Measurements from ENCODE around the gene RFC1. TPM values are rescaled to one million over a fixed set of nuclear protein-coding genes. Genes with fewer than 3 reads are reported as not detected.
A peak's percentile ranks its signal among the peaks of the same experiment; 100 is the strongest.
"Not testable (repeated sequence)": the region's sequence is repeated elsewhere in the genome, so short reads cannot be mapped to it uniquely, and the experiment has no call there.

RFC1 gene
- total and polyA plus RNA-seq, 2 donors from 2014 or later, result 14.5 to 38.4 TPM

DNA sequence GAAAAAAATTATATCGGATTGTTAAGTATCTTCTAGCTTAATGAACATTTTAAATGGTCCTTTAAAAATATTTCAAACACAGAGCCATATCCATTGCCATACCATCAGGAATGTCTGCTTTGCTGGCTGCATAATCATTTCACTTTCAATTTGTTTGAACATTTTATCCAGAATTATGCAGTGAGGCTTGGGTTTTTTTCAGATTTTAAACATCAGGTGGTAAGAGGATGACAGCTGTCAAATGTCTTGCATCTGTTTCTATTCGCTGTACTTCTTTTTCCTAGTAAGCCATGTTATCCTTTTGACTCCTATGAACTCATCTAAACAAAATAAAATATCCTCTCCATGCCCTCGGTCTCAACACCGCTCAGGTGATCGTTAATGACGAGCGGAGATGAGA, 802 bp downstream of the RFC1 start:
- H3K27me3 ChIP-seq (ENCODE audit: control insufficient read depth, insufficient read depth, low read length), result no peaks in the 10 kb centered on the region
- H3K4me3 ChIP-seq (ENCODE audit: low read length in 3 of 3), result peak overlapping the region; percentile 77 to 90 (median 89)
- H3K27ac ChIP-seq (ENCODE audit: low read depth in 2 of 2, low read length in 2 of 2), result peak overlapping the region in 1 of 2 donors; percentile 27
- intact Hi-C loops (cut with DNase I), result no loop called here
- TF ChIP-seq, protein P1, sequence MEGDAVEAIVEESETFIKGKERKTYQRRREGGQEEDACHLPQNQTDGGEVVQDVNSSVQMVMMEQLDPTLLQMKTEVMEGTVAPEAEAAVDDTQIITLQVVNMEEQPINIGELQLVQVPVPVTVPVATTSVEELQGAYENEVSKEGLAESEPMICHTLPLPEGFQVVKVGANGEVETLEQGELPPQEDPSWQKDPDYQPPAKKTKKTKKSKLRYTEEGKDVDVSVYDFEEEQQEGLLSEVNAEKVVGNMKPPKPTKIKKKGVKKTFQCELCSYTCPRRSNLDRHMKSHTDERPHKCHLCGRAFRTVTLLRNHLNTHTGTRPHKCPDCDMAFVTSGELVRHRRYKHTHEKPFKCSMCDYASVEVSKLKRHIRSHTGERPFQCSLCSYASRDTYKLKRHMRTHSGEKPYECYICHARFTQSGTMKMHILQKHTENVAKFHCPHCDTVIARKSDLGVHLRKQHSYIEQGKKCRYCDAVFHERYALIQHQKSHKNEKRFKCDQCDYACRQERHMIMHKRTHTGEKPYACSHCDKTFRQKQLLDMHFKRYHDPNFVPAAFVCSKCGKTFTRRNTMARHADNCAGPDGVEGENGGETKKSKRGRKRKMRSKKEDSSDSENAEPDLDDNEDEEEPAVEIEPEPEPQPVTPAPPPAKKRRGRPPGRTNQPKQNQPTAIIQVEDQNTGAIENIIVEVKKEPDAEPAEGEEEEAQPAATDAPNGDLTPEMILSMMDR (IDR thresholded peaks at IDR 0.05; ENCODE audit: borderline replicate concordance, extremely low read depth, insufficient read depth), result no peak
- H3K36me3 ChIP-seq (ENCODE audit: control insufficient read depth in 2 of 3, insufficient read depth in 3 of 3, low read length in 3 of 3), result no peaks in the 10 kb centered on the region
- H3K4me1 ChIP-seq (ENCODE audit: control insufficient read depth in 2 of 3, insufficient read depth in 2 of 3, low read depth in 1 of 3, low read length in 3 of 3), result peaks cover 0 to 2% (median 0%) of the 10 kb centered on the region in 3 donors
- no peaks in the 10 kb centered on the region for H3K9me3 ChIP-seq (ENCODE audit: control insufficient read depth in 2 of 3, insufficient read depth in 1 of 3, low read length in 3 of 3)
- DNase-seq, result no peak
- H3K9ac ChIP-seq (ENCODE audit: low read length in 3 of 3), result peak overlapping the region; percentile 55 to 80 (median 57)
- FAIRE-seq, result no peak

DNA sequence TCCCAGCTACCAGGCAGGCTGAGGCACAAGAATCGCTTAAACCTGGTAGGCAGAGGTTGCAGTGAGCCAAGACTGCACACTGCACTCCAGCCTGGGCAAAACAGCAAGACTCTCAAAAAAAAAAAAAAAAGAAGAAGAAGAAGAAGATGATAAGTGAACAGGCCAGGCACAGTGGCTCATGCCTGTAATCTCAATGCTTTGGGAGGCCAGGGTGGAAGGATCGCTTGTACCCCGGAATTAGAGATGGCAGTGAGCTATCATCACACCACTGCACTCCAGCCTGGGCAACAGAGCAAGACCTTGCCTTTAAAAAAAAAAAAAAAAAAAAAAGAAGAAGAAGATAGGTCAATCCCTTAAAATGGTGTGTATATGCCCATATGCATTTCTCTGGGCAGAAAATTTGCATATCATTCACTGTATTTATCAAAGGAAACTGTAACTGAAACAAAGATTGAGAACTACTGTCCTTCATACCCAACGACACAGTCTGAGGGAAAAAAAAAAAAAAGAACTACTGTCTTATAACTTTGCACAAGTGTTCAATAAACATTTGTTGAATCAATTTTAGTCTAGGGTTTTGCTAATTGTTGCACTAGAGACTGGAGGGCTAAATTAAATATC, 2.3 kb downstream of the RFC1 start:
- intact Hi-C loops (cut with DNase I), result no loop called here
- TF ChIP-seq, protein P1 (IDR thresholded peaks at IDR 0.05; ENCODE audit: borderline replicate concordance, extremely low read depth, insufficient read depth), result no peak
- DNase-seq (no peak), FAIRE-seq (no peak)
- no peak overlapping the region for H3K27ac ChIP-seq (ENCODE audit: low read depth in 2 of 2, low read length in 2 of 2)
- H3K9ac ChIP-seq (ENCODE audit: low read length in 3 of 3), result no peak overlapping the region
- peaks cover 0 to 2% (median 0%) of the 10 kb centered on the region in 3 donors for H3K4me1 ChIP-seq (ENCODE audit: control insufficient read depth in 2 of 3, insufficient read depth in 2 of 3, low read depth in 1 of 3, low read length in 3 of 3)
- no peaks in the 10 kb centered on the region for H3K9me3 ChIP-seq (ENCODE audit: control insufficient read depth in 2 of 3, insufficient read depth in 1 of 3, low read length in 3 of 3)
- H3K36me3 ChIP-seq (ENCODE audit: control insufficient read depth in 2 of 3, insufficient read depth in 3 of 3, low read length in 3 of 3), result no peaks in the 10 kb centered on the region
- H3K27me3 ChIP-seq (ENCODE audit: control insufficient read depth, insufficient read depth, low read length), result no peaks in the 10 kb centered on the region
- no peak overlapping the region for H3K4me3 ChIP-seq (ENCODE audit: low read length in 3 of 3)

DNA sequence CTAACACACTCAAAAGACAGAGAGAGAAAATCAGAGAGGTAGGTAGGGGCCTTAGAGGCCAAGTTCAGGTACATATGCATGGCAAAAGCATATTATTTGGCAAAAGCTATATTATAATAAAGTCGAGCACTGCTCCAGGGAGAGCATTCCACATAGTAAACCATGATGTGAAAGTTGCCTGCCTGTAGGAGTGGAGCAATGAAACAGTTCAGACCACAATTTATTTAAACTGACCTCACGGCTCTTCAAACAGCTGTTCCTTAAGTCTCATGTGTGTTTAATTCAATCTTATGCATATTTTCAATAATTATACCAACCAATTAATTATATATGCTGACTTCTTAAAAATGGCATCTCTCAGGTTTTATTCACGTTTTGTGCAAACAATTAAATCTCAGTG, 3.3 kb downstream of the RFC1 start:
- TF ChIP-seq, protein P1 (IDR thresholded peaks at IDR 0.05; ENCODE audit: borderline replicate concordance, extremely low read depth, insufficient read depth), result no peak
- H3K4me3 ChIP-seq (ENCODE audit: low read length in 3 of 3), result no peak overlapping the region
- DNase-seq (no peak), FAIRE-seq (no peak)
- H3K36me3 ChIP-seq (ENCODE audit: control insufficient read depth in 2 of 3, insufficient read depth in 3 of 3, low read length in 3 of 3), result no peaks in the 10 kb centered on the region
- no peaks in the 10 kb centered on the region for H3K9me3 ChIP-seq (ENCODE audit: control insufficient read depth in 2 of 3, insufficient read depth in 1 of 3, low read length in 3 of 3)
- H3K27me3 ChIP-seq (ENCODE audit: control insufficient read depth, insufficient read depth, low read length), result no peaks in the 10 kb centered on the region
- no peak overlapping the region for H3K27ac ChIP-seq (ENCODE audit: low read depth in 2 of 2, low read length in 2 of 2)
- H3K9ac ChIP-seq (ENCODE audit: low read length in 3 of 3), result no peak overlapping the region
- peaks cover 0 to 2% (median 0%) of the 10 kb centered on the region in 3 donors for H3K4me1 ChIP-seq (ENCODE audit: control insufficient read depth in 2 of 3, insufficient read depth in 2 of 3, low read depth in 1 of 3, low read length in 3 of 3)
- intact Hi-C loops (cut with DNase I), result no loop called here

GRCh38 chr4:39360611-39361010, 5.6 kb downstream of the RFC1 start:
- H3K9me3 ChIP-seq (ENCODE audit: control insufficient read depth in 2 of 3, insufficient read depth in 1 of 3, low read length in 3 of 3); H3K27me3 ChIP-seq (ENCODE audit: control insufficient read depth, insufficient read depth, low read length); intact Hi-C loops (cut with DNase I); DNase-seq; H3K27ac ChIP-seq (ENCODE audit: low read depth in 2 of 2, low read length in 2 of 2); FAIRE-seq; H3K36me3 ChIP-seq (ENCODE audit: control insufficient read depth in 2 of 3, insufficient read depth in 3 of 3, low read length in 3 of 3); H3K4me3 ChIP-seq (ENCODE audit: low read length in 3 of 3); H3K9ac ChIP-seq (ENCODE audit: low read length in 3 of 3); H3K4me1 ChIP-seq (ENCODE audit: control insufficient read depth in 2 of 3, insufficient read depth in 2 of 3, low read depth in 1 of 3, low read length in 3 of 3): not testable (repeated sequence)

All from kidney (tissue), 14 donors.